H7 (cell line): ENCODE data around the gene VGLL4. TPM values are rescaled to one million over a fixed set of nuclear protein-coding genes. Genes with fewer than 3 reads are reported as not detected.

Source experiments
- DNase-seq: peaks from one replicate; pipeline ENCODE4 v3.0.0; 2012
- H3K27me3 ChIP-seq: 2 replicates; pipeline ENCODE4 v1.6.0; 2011; ENCODE audit warnings: mild to moderate bottlenecking, low read length; ENCODE audit not compliant: control insufficient read depth, insufficient read depth
- H3K36me3 ChIP-seq: replicated peaks from 2 replicates; pipeline ENCODE4 v1.5.1; 2011; ENCODE audit warnings: low read length; ENCODE audit not compliant: control insufficient read depth, insufficient read depth
- H3K4me3 ChIP-seq: 2 replicates; pipeline ENCODE4 v1.5.1; 2011; ENCODE audit warnings: low read depth, mild to moderate bottlenecking, control low read depth, low read length, moderate library complexity; ENCODE audit not compliant: insufficient read depth
- total RNA-seq: library from RNA; depleted of rRNA; stranded (reverse); fragments of >200 nt; shearing (Covaris generic); gene quantifications from 2 replicates; pipeline ENCODE4 v1.2.3, GENCODE V29; 2014

The VGLL4 gene
- total RNA-seq, 1 experiment from 2014 or later: 44.2 TPM

- Histone ChIP-seq H3K36me3 (no peaks in the 10 kb centered on the region), H3K4me3 (no peak overlapping the region), H3K27me3 (no peaks in the 10 kb centered on the region)
- no peak for DNase-seq
Observed at GRCh38 chr3:11625376-11626083, 18.2 kb downstream of the VGLL4 start.

GRCh38 chr3:11624704-11625375 is 18.9 kb downstream of the VGLL4 start:
- no peak for DNase-seq
- no peaks in the 10 kb centered on the region for H3K27me3 ChIP-seq
- no peaks in the 10 kb centered on the region for H3K36me3 ChIP-seq
- H3K4me3 ChIP-seq: no peak overlapping the region

DNA sequence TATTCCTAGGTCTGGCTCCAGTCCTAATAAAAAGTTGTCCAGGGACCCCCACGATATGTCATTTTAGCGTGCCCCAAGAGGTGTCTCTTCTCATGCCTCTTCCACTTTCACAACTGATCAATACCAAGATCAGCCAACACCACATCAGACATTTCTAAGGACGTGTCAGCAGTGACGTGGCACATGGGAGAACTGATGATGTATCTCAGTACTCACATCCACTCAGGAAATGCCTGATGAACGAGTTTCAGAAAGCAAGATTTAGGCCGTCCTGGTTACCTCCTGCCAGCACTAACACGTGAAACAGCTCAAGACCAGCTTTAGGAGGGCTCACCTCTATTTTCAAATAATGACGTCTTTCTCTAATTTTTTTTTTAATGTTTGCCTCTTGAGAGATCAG is 19.6 kb downstream of the VGLL4 start:
- H3K27me3 ChIP-seq: no peaks in the 10 kb centered on the region
- H3K4me3 ChIP-seq: no peak overlapping the region
- DNase-seq: no peak
- H3K36me3 ChIP-seq: no peaks in the 10 kb centered on the region

DNA sequence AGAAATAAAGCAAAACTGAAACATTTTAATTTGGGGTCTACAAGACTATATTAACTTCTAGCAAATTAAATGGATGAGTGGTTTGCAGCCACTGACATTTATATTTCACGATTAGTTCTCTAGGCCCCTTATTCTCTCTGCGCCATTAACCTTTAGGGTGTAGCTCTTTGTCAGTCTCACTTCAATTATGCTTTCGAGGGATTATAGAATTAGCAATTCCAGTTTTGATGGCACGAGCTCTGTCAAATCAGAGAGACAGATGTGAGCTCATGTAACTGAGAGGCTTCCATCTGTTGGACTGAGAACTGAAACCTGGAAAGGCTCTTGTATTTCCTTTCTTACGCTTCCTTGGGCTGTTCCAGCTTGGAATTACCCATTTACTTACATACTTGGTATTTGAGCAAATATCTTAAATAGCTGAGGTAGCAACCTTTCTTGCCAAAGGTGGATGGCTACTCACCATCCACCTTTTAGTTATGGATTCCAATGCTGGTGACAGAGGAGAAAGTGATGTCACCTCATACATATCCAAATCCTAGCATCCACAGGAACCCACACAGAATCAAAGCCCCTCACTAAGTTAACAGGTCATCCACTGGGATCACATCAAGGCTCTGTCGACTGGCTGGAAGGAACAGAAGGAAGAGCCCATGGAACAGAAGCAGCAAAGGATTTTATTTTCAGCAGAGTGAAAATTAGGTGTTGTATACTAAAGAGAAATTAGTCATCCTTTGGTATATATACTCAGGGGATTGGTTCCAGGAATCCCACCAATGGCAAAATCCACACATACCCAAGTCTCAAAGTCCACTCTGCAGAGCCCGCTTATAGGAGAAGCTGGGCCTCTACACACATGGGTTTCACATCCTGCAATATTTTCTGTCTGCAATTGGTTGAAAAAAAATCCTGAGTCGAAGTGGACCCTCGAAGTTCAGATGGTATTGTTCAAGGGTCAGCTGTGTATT is 20.8 kb downstream of the VGLL4 start:
- Histone ChIP-seq H3K4me3 (no peak overlapping the region), H3K36me3 (no peaks in the 10 kb centered on the region), H3K27me3 (no peaks in the 10 kb centered on the region)
- DNase-seq: no peak

DNA sequence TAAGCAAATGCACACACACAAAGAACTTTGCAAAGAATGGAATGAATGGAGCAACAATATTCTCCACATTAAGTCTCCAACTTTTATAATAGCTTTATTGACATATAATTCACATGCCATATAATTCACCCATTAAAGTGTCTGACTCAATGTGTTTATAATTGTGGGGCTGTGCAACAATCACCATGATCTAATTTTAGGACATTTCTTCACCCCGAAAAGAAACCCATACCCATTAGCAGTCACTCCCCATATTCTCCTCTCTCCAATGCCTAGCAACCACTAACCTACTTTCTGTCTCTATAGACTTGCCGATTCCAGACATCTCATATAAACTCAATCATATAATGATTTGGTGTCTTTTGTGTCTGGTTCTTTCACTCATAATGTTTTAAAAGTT is 22.6 kb downstream of the VGLL4 start:
- DNase-seq: no peak
- Histone ChIP-seq H3K36me3 (no peaks in the 10 kb centered on the region), H3K27me3 (no peaks in the 10 kb centered on the region), H3K4me3 (no peak overlapping the region)

GRCh38 chr3:11619946-11620652 is 23.6 kb downstream of the VGLL4 start:
- H3K27me3 ChIP-seq: no peaks in the 10 kb centered on the region
- no peak for DNase-seq
- H3K36me3 ChIP-seq: no peaks in the 10 kb centered on the region
- no peak overlapping the region for H3K4me3 ChIP-seq

DNA sequence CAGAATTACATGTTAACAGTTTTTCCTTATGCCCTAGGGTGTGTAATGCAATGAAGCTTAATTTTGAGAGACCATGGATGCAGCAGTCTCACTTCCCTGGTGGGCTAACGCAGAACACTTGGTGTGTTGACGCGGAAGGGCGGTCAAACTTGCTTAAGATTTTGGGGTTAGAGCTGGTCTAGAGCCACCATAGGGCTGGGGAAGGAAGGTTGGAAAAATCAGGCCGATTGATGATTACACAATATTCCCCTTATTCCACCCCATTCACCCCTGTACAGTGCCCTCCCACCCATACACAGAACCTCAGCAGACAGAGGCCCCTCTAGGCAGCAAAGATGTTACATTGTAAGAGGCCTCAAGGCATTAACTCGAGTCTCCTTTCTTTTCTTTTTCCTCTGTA is 24.3 kb downstream of the VGLL4 start:
- no peak for DNase-seq
- no peaks in the 10 kb centered on the region for H3K36me3 ChIP-seq
- no peaks in the 10 kb centered on the region for H3K27me3 ChIP-seq
- H3K4me3 ChIP-seq: no peak overlapping the region

DNA sequence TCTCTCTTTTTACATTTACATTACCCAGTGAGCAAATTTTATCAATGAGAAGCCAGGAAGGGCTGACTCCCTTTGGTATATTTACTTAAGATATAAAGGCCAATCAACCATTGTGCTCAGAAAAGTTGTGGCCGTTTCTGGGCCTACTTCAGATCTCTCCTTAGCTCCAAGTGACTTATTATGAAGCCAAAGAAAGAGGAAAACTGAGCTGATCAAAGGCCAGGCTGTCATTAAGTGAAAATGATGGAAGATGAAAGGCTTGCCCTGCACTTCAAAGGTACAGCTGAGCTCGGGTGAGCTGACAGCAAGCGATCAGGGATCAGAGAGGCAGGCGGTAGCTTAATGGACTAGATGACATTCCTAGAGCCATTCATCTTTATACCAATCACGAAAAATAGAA is 24.8 kb downstream of the VGLL4 start:
- Histone ChIP-seq H3K36me3 (no peaks in the 10 kb centered on the region), H3K27me3 (no peaks in the 10 kb centered on the region), H3K4me3 (no peak overlapping the region)
- no peak for DNase-seq

DNA sequence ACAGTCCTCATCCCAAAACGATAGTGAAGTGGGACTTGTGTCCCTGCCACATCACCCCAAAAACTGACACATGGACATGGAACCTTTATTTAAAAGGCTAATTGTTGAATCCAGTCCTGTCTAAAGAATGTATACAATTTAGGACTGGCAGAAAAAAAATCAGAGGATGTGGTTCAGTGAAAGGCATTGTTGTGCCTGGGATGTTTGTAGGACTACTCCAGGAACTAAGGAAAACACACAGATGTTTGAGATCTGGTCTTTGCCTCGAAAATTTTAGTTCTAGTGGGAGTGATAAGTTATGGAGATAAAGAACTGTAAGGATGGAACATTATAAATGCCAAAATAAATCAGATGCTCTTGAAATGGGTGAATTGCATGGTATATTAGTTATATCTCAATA is 27.2 kb downstream of the VGLL4 start:
- no peak for DNase-seq
- no peaks in the 10 kb centered on the region for H3K27me3 ChIP-seq
- no peaks in the 10 kb centered on the region for H3K36me3 ChIP-seq
- no peak overlapping the region for H3K4me3 ChIP-seq

DNA sequence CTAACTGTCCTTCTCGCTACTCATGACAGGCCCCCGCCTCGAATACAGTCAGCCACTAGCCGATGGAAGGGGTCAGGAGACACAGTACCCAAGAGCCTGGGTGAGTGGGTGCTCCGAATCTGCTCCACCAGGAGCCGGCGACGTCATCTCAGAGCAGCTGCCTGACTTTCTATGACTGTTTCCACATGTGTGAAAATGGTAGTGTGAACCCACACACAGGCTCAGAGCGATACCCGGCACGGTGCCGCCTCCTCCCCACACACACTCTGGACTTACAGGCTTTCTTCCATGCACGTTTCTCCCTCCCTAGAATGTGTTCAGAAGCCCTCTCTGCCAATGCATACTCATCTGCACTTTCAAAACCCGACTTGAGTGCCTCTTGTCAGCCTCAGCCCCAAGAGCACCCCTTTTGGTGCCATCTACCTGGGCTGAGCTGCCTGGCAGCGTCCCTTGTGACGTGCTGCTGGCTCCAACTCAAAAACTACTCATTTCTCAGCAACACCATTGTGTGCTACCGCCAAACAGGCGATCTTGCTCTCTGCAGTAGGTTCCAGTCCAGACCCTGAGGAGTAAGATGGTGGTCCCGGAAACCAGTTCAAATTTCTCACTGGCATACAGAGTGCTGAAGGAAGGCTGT is 29.7 kb downstream of the VGLL4 start:
- H3K27me3 ChIP-seq: no peaks in the 10 kb centered on the region
- no peaks in the 10 kb centered on the region for H3K36me3 ChIP-seq
- no peak overlapping the region for H3K4me3 ChIP-seq
- no peak for DNase-seq

DNA sequence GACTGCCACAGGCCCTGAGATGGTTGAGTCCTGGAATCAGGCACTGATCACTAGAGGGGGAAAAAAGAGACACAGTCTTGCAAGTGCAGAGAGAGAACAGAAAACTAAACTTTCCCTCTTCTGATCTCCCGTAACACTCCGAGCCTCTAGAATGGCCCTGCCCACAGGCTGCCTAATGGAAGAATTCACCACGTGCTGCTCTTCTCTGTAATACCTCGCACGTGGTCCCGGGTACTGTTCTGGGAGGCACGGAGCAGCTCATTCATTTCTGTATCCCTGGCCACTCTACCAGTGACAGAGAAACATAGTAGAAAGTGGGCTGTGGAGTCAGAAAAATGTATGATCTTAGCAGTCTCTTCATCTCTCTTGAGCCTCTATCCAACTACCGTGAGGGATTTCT is 30.4 kb downstream of the VGLL4 start:
- no peak for DNase-seq
- no peak overlapping the region for H3K4me3 ChIP-seq
- H3K27me3 ChIP-seq: no peaks in the 10 kb centered on the region
- no peaks in the 10 kb centered on the region for H3K36me3 ChIP-seq

GRCh38 chr3:11612515-11613188 is 31.1 kb downstream of the VGLL4 start:
- no peak overlapping the region for H3K4me3 ChIP-seq
- DNase-seq: no peak
- no peaks in the 10 kb centered on the region for H3K27me3 ChIP-seq
- no peaks in the 10 kb centered on the region for H3K36me3 ChIP-seq

- DNase-seq: no peak
- no peaks in the 10 kb centered on the region for H3K27me3 ChIP-seq
- no peaks in the 10 kb centered on the region for H3K36me3 ChIP-seq
- no peak overlapping the region for H3K4me3 ChIP-seq
Observed at GRCh38 chr3:11611341-11611799, 32.3 kb downstream of the VGLL4 start.
